HFFc6 (cell line): ENCODE data around the gene C11orf58. TPM values are rescaled to one million over a fixed set of nuclear protein-coding genes. Genes with fewer than 3 reads are reported as not detected.

Source experiments
- DNase-seq: peaks from one replicate; pipeline ENCODE4 v3.0.0-alpha.2; 2018
- H3K27ac Mint-ChIP-seq: 2 replicates; pipeline ENCODE4 v1.8.0; 2020; ENCODE audit warnings: mild to moderate bottlenecking, mixed read lengths
- H3K27me3 Mint-ChIP-seq: 2 replicates; pipeline ENCODE4 v1.8.0; 2021; ENCODE audit warnings: mild to moderate bottlenecking, moderate library complexity, mixed read lengths; ENCODE audit not compliant: insufficient read depth
- H3K36me3 Mint-ChIP-seq: 2 replicates; pipeline ENCODE4 v1.8.0; 2021; ENCODE audit warnings: low read depth, mixed read lengths
- H3K4me1 Mint-ChIP-seq: 2 replicates; pipeline ENCODE4 v1.8.0; 2020; ENCODE audit warnings: low read depth, mixed read lengths
- H3K4me3 Mint-ChIP-seq: 2 replicates; pipeline ENCODE4 v1.8.0; 2020; ENCODE audit warnings: mild to moderate bottlenecking, moderate library complexity, mixed read lengths
- H3K9me3 Mint-ChIP-seq: 2 replicates; pipeline ENCODE4 v1.8.0; 2020; ENCODE audit warnings: mild to moderate bottlenecking, mixed read lengths
- total RNA-seq, 6 experiments: library from RNA; stranded (reverse); fragmentation: NEBNext Ultra II Directional; extraction: Animal tissue kit (Norgen Biotek cat#: 25700); gene quantifications; 2 replicates in 1 of 6; 3 replicates in 5 of 6; pipeline ENCODE4 v1.2.3, GENCODE V29; 2021
- TF ChIP-seq, protein P1 (sequence below): fragments of 200-600 bp; sonication (generic); IDR thresholded peaks from 2 replicates; pipeline ENCODE4 v1.5.0; 2021; ENCODE audit warnings: antibody characterized with exemption, mild to moderate bottlenecking

The C11orf58 gene
- total RNA-seq, 6 experiments from 2014 or later, result 107 to 166 (median 144) TPM

DNA sequence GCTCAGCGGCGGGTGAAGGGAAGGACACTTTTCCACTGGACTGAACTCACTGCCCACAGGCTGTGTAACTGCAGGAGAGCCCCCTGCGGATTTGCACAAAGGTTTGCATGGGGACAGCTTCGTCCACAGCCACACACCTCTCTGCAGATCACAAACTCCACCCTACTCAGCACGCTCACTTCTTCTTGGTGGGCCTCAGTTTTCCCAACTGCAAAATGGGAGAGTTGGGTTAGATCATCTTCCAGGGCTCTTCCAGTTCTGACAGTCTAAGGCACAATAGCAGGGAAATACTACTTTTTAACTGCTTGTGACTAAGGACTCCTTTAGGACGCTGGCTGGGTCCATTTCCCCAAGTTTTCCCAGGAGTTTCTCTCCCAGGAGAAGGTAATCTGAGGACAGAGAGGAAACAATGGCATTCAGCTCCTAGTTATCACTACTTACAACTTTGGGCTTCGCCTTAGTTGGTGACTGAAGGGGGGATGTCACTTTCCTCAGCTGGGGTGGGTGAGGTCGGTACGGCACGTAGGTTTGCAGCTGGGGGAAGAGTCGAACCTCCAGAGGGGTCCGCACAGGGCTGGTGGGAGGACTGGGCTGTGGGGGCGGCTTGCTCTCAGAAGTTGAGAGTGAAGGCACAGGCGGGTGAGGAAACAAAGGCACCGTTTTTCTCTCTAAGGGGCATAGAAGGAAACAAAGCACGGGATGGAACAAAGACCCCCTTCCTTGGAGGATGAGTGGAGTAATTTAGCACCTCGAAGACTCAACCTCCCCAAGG is 55.8 kb downstream of the C11orf58 start:
- H3K36me3 Mint-ChIP-seq, result no peaks in the 10 kb centered on the region
- peaks cover 16% of the 10 kb centered on the region for H3K4me1 Mint-ChIP-seq
- H3K27ac Mint-ChIP-seq, result no peak overlapping the region
- DNase-seq, result no peak
- TF ChIP-seq, protein P1, sequence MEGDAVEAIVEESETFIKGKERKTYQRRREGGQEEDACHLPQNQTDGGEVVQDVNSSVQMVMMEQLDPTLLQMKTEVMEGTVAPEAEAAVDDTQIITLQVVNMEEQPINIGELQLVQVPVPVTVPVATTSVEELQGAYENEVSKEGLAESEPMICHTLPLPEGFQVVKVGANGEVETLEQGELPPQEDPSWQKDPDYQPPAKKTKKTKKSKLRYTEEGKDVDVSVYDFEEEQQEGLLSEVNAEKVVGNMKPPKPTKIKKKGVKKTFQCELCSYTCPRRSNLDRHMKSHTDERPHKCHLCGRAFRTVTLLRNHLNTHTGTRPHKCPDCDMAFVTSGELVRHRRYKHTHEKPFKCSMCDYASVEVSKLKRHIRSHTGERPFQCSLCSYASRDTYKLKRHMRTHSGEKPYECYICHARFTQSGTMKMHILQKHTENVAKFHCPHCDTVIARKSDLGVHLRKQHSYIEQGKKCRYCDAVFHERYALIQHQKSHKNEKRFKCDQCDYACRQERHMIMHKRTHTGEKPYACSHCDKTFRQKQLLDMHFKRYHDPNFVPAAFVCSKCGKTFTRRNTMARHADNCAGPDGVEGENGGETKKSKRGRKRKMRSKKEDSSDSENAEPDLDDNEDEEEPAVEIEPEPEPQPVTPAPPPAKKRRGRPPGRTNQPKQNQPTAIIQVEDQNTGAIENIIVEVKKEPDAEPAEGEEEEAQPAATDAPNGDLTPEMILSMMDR, result no peak
- H3K27me3 Mint-ChIP-seq, result peaks cover 3% of the 10 kb centered on the region
- no peaks in the 10 kb centered on the region for H3K9me3 Mint-ChIP-seq
- H3K4me3 Mint-ChIP-seq, result no peak overlapping the region

DNA sequence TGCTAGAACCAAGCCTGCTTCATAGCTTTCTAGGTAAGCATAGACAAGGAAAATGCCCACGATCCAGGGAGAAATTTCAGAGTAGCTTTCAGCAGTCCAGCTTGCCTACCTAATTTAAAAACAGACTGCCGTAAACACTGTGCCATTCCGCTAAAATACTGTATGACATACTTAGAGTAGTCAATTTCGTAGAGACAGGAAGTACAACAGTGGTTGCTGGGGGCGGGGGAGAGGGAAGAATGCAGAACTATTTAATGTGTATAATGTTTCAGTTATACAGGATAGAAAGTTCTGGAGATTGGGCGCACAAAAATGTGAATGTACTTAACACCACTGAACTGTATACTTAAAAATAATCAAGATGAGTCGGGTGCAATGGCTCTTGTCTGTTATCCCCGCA is 56.7 kb downstream of the C11orf58 start:
- H3K36me3 Mint-ChIP-seq, result no peaks in the 10 kb centered on the region
- peaks cover 15% of the 10 kb centered on the region for H3K4me1 Mint-ChIP-seq
- TF ChIP-seq, protein P1, result no peak
- H3K27me3 Mint-ChIP-seq, result peaks cover 3% of the 10 kb centered on the region
- H3K4me3 Mint-ChIP-seq, result no peak overlapping the region
- no peaks in the 10 kb centered on the region for H3K9me3 Mint-ChIP-seq
- DNase-seq, result no peak
- H3K27ac Mint-ChIP-seq, result no peak overlapping the region

DNA sequence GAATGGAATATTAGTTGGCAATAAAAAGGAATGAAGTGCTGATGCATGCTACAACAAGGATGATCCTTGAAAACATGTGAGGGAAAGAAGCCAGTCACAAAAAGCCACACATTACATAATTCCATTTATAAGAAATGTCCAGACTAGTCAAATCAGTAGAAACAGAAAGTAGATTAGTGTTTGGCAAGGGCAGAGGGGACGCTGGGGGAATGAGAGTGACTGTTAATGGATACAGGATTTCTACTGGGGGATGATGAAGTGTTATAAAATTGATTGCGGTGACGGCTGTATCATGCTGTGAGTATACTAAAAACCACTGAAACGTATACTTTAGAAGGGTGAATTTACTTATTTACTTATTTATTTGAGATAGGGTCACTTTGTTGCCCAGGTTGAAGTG is 57.9 kb downstream of the C11orf58 start:
- DNase-seq, result no peak
- H3K36me3 Mint-ChIP-seq, result no peaks in the 10 kb centered on the region
- H3K4me1 Mint-ChIP-seq, result peaks cover 10% of the 10 kb centered on the region
- H3K9me3 Mint-ChIP-seq, result no peaks in the 10 kb centered on the region
- TF ChIP-seq, protein P1, result no peak
- no peak overlapping the region for H3K4me3 Mint-ChIP-seq
- no peak overlapping the region for H3K27ac Mint-ChIP-seq
- H3K27me3 Mint-ChIP-seq, result peaks cover 5% of the 10 kb centered on the region

DNA sequence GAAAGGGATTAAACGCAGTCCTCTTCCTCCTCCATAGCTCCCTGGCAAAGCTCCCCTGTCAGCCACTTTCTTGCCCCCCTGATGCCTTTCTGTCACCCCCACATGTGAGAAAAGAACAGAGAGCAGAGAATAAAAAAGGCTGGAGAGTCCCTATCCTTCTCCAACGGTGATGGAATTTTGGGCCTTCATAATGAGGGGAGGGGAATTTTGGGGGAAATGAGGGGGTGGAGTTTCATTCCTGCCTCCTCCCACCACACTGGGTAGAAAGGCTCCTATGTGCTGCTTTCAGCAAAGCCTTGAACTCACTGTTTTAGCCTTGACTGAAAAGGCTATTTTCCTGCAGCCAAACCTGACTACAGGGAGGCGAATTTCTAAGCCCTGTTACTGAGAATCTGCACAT is 59.3 kb downstream of the C11orf58 start:
- no peak overlapping the region for H3K27ac Mint-ChIP-seq
- DNase-seq, result no peak
- H3K9me3 Mint-ChIP-seq, result no peaks in the 10 kb centered on the region
- TF ChIP-seq, protein P1, result no peak
- H3K4me3 Mint-ChIP-seq, result no peak overlapping the region
- H3K4me1 Mint-ChIP-seq, result no peaks in the 10 kb centered on the region; the same call in 1 of the 2 replicates
- peaks cover 7% of the 10 kb centered on the region for H3K27me3 Mint-ChIP-seq
- H3K36me3 Mint-ChIP-seq, result no peaks in the 10 kb centered on the region

DNA sequence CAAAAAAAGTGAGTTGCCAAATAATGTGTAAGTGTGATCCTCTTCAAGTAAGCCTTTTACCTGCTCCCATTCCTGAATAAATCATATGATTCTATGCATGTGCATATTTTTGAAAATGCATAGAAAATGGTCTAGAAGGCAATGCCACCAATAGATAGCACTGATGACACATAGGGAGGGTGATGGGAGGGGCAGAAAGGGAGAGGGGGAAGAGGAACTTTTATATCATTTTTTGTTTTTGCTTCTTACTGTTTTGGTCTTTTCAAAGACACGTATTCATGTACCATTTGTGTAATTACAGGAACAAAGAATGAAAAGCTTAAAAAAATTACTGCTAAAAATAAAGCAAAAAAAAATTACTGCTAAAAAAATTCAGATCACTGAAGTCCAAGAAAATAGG is 60.8 kb downstream of the C11orf58 start:
- TF ChIP-seq, protein P1, result no peak
- no peak overlapping the region for H3K4me3 Mint-ChIP-seq
- no peaks in the 10 kb centered on the region for H3K4me1 Mint-ChIP-seq
- H3K36me3 Mint-ChIP-seq, result no peaks in the 10 kb centered on the region
- H3K27me3 Mint-ChIP-seq, result peaks cover 19% of the 10 kb centered on the region
- H3K9me3 Mint-ChIP-seq, result no peaks in the 10 kb centered on the region
- H3K27ac Mint-ChIP-seq, result no peak overlapping the region
- no peak for DNase-seq
